ENCODE measurements around the gene KRTAP12-1.

DNA sequence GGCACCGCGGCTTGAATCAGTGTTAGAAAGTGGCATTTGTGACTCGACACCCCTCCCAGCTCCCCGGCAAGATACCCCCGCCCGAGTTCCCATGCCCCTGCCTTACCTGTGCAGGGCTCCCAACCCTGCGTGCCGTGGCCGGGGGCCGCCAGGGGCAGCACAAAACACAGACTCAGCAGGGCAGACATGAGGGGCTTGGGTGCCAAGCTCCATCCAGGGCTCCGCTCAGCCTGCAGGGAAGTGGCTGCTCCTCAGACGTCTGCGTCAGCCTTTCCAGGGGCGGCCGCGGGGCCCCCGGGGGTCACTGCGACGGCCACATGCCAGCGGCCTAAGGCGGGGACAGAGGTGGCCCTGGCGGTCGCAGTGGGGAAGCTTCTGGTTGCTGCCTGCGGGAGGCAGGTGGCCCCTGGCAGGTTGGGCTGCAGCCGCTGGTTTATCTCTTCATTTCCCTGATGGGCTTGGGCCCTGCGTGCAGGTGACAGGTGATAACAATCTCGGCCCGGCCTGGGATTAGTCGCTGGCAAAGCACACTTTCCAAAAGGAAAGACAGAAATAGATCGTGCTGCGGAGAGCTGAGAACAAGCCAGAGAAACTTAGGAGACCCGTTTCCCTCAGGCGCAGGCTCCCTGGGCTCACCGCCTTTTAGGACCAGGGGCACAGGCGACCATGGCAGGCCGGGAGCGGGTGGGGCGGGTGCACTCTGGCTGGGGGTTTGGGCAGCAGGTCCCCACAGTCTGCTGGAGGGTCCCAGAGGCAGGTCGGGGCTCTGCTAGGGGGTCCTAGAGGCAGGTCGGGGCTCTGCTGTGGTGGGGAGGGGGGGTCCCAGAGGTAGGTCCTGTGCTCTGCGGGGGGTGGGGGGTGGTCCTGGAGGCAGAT, 29.6 kb upstream of the KRTAP12-1 start, which contains the start of gene TSPEAR:
- TF ChIP-seq, protein P1, sequence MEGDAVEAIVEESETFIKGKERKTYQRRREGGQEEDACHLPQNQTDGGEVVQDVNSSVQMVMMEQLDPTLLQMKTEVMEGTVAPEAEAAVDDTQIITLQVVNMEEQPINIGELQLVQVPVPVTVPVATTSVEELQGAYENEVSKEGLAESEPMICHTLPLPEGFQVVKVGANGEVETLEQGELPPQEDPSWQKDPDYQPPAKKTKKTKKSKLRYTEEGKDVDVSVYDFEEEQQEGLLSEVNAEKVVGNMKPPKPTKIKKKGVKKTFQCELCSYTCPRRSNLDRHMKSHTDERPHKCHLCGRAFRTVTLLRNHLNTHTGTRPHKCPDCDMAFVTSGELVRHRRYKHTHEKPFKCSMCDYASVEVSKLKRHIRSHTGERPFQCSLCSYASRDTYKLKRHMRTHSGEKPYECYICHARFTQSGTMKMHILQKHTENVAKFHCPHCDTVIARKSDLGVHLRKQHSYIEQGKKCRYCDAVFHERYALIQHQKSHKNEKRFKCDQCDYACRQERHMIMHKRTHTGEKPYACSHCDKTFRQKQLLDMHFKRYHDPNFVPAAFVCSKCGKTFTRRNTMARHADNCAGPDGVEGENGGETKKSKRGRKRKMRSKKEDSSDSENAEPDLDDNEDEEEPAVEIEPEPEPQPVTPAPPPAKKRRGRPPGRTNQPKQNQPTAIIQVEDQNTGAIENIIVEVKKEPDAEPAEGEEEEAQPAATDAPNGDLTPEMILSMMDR (IDR thresholded peaks at IDR 0.05) = peak in 2 of 12 donors; percentile 3 to 7
- TF ChIP-seq POLR2A (IDR thresholded peaks at IDR 0.05) = no peak

Measured in heart left ventricle (tissue), 13 donors.